Measurements from ENCODE around the gene DENND1B.
"Not testable (repeated sequence)": the region's sequence is repeated elsewhere in the genome, so short reads cannot be mapped to it uniquely, and the experiment has no call there.

Gene DENND1B

DNA sequence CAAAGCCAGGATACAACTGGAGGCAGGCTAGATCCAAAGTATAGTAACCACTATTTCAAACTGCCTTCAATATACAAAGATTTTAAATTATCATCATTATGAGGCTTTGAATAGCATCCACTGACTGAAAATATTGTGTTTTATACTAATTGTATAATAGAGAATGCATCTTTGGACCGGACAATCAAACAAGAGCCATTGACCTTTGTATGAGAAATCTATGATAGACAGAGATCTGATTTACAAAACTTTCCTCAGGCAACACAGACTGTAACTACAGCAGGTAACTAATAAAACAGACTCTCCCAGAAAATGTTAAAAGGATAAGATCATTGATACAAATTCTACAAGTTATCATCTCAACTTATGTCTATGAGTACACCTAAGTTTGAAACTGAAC is 152.9 kb downstream of the DENND1B start:
- DNase-seq (ENCODE audit: low spot score): no peak

DNA sequence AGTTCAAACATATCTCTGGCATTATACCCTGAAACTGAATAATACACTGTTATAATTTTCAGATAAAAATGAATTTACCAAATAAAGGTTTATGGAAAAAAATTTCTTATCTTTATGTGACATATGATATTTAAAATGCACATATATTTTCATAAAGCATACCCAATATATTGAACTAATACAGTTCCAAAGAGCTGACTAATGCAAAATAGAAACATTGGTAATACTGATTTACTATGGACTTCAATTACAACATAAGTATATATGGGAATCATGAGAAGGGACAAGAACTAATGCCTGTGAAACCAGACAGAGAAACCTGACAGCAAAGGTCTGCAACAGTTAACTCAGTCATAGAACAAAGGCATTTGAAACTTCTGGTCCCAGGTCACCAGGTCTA is 153.5 kb downstream of the DENND1B start:
- DNase-seq (ENCODE audit: low spot score): no peak

DNA sequence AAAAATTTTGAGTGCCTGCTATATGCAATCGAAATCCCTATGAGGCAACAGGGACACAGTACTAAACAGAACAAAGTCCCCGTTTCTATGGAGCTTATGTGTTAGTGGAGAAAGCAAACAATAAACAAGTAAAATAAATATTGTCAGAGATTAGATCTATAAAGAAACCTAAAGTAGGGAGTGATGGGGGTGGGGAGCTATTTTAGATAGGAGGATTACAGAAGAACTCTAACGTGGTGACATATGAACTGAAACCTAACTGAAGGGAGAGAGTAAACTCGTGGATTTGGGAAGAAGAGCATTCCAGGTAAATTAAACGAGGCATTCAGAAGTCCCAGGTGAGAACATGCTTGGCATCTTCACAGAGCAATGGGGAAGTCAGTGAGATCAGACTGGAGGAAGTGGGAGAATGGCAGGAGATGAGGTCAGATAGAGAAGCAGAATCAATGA is 154.5 kb downstream of the DENND1B start:
- DNase-seq (ENCODE audit: low spot score): no peak

DNA sequence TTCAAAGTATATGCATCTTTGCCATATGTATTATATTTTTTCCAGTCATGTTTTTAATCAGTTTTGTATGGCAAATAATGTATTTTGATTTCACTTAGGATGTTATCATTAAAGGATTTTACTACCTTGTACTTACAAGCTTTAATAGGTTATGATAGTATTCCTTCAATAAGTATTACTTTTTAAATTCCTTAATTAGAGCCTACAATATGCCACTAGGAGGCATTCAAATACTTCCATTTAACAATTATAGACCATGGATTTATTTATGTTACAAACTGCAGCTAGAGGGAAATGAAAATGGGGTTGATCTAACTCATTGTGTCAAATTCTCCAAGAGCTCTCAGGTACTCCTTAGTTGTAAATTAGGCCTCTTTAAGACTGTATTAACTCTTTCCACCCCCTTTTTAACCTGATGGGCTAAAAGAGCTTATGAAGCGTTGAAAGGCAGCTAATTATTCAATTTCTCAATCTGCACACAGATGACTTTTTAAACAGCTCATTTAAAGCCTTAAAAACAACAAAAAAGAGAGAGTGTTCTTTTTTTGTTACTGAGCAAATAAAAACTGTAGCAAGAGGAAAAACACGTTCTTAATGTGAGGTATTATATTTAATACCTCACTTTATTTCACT is 156.2 kb downstream of the DENND1B start:
- peak; percentile 14 for DNase-seq (ENCODE audit: low spot score)

DNA sequence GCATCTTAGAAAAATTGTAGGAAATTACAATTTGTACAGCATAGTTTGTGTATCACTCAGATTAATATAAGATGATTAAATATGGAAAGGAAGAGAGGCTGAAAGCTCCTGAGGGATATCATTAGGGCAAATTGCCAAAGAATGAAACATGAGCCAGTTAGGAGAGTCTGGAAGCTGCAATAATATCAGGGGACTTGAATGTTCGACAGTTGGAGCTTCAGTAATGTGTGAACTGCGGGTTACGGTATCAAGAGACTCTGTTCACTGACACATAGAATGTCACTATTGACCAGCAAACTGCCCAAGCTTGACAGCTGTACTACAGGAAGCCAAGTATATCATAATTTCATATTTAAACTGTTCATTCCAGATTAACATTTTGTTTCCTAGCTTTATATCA is 157.2 kb downstream of the DENND1B start:
- DNase-seq (ENCODE audit: low spot score): peak; percentile 10

DNA sequence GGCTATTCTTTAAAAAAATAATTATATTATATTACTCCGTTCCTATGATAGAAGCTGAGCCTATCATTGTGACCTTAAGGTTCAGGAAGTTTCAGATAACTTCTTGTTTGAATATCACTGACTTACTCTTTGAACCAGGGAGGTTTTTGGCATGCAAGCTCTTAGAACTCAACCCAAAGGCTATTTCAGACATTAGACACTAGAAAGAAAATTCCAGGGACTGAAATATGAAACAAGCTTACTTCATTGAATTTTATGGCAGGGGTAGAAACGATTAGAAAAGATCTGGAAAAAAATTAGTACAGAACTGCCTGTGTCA is 159.6 kb downstream of the DENND1B start:
- DNase-seq (ENCODE audit: low spot score): no peak

DNA sequence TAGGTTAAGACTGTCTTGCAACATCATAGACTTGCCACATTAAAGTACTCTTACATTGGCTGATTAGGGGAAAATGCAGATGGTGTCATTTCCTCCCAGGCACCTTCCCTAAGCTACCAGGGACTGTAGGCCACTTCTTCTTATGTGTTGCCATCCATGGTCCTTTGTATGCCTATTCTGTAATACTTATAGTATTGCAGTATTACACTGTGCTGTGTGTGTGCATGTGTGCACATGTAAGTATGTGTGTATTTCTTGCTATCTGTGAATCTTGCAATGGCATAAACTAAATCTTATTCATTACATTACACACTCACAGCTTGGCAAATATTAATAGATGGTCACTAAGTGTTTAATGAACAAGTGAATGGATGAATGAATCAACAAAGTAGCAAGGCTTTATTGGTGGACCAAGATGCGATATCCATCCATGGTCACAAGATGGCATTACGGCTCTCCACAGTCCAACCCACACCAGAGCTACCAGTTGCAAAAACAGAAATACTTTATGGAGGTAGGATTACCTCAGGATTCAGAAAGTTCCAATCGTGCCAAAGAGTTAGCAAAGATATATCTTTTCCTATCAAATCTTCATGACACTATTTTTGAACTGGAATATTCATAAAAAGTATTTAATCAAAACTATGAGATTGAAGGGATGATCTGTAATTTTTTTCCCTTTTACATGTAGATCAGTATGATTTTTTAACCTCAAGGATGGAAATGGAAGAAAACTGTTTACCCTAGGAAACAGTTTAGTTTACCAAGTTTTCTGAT is 160.2 kb downstream of the DENND1B start:
- DNase-seq (ENCODE audit: low spot score): peak; percentile 22

DNA sequence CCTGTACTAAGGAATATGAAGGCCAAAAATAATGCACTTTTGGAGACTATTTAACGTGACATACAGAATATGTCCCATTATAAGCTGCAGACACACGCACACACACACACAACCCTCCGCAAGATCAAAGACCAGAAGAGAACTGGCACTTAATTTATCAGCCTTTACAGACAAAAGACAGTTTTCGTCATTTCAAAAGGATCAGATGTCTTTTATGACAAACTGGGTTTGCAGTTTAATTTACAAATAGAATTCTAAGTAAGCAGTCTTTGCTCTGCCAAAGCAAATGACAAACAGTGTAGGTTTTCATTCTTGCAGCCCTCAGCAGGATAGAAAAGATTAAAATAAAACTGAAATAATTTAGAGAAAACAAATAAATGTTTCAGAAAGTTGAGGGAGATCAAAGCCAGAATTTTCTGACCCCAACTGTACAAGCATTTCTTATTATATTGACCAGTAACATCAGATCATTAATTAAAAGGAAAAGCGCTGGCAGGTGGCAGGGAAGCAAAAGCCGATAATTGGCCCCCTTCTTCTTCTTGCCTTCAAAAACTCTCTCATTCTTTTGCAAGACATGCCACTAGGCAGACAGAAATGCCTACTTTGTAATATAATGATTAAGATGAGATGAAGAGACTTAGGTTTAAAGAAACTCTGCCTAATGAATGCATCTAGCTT is 169.0 kb downstream of the DENND1B start:
- DNase-seq (ENCODE audit: low spot score): no peak

DNA sequence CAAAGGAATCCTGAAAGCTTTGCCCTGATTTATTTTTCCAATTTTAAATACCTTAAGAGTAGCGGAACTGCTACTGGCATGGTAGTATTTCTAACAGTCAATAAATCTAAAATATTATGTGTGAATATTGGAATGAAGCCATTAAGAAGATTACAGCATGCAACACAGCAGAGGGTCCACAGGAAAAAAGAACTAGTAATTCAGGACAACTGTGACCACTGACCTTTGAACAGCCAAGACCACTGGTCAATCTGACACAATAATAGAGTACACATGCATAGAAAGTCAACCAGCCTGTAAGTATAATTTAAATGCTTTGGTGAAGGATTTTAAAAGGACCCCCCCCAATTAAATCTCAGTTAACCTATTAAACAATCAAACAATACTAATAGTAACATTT is 171.0 kb downstream of the DENND1B start:
- DNase-seq (ENCODE audit: low spot score): no peak

- DNase-seq (ENCODE audit: low spot score): no peak
Measured at GRCh38 chr1:197600751-197601150, 174.5 kb downstream of the DENND1B start.

GRCh38 chr1:197599789-197600188 is 175.5 kb downstream of the DENND1B start:
- DNase-seq (ENCODE audit: low spot score): no peak

- no peak for DNase-seq (ENCODE audit: low spot score)
Measured at GRCh38 chr1:197598935-197599334, 176.3 kb downstream of the DENND1B start.

DNA sequence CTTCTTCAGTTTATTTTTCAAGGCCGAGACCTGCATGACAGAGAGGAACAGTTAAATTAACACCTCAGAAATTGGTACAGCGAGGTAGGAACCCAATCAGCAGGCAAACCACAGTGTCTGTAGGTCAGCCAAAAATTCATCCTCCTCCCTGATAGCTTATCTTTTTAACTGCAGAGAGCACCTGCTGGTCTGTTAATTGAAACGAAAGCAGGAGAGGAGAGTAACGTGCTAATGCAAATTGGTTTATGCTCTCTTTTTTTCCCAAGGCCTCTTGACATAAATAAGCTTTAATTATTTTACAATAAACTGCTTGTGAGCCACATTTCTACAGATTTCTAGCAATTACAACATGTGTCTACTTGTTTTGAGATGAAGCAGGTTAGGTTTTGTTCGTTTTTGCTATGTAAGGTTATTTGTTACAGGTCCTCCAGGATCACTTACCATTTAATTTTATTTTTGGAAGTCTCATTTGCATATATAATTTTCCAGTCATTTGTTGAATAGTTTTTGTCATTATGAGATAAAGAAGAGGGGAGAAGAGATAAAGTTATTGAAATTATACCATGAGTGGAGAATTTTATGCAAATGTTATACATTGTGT is 179.9 kb downstream of the DENND1B start:
- DNase-seq (ENCODE audit: low spot score): no peak

DNA sequence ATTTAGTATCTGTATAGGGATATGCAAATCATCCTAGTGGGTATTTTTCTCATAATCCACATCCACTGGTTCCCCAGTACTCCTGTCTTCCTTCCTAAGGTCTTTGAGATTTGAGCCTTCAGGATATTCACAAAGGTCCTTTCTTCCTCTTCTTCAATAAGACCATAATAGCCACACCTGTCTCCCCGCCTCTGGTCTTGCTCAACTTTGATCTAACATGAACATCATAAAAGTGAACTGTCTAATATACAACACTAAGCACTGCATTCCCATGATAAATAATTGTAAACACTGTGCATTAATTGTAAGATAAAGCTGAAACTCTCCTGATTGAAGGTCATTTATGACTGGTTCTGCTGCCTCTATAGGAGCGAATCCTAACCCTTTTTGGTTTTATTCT is 184.6 kb downstream of the DENND1B start:
- no peak for DNase-seq (ENCODE audit: low spot score)

GRCh38 chr1:197585809-197586208 is 189.5 kb downstream of the DENND1B start:
- no peak for DNase-seq (ENCODE audit: low spot score)

- no peak for DNase-seq (ENCODE audit: low spot score)
Measured at GRCh38 chr1:197577580-197577979, 197.7 kb downstream of the DENND1B start.

GRCh38 chr1:197575531-197575930 is 199.7 kb downstream of the DENND1B start:
- not testable (repeated sequence) for DNase-seq (ENCODE audit: low spot score)

DNA sequence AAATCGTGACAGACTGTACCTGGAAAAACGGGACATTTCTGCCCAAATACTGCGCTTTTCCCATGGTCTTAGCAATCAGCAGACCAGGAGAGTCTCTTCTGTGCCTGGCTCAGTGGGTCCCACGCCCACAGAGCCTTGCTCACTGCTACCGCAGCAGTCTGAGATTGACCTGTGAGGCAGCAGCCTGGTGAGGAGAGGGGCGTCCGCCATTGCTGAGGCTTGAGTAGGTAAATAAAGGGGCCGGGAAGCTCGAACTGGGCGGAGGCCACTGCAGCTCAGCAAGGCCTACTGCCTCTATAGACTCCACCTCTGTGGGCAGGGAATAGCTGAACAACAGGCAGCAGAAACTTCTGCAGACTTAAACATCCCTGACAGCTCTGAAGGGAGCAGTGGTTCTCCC is 203.1 kb downstream of the DENND1B start:
- DNase-seq (ENCODE audit: low spot score): no peak

DNA sequence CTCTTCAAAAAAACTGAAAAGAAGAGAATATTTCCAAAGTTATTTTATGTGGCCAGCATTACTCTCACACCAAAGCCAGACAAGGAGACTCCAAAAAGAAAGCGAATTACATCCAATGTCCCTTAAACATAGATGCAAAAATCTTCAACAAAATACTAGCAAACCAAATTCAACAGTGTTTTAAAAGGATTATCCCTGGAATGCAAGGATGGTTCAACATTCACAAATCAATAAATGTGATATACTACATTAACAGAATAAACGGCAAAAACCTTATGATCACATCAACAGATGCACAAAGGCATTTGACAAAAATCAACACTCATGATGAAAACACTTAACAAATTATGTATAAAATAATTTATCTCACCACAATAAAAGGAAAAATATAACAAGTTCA is 207.8 kb downstream of the DENND1B start:
- no peak for DNase-seq (ENCODE audit: low spot score)

DNA sequence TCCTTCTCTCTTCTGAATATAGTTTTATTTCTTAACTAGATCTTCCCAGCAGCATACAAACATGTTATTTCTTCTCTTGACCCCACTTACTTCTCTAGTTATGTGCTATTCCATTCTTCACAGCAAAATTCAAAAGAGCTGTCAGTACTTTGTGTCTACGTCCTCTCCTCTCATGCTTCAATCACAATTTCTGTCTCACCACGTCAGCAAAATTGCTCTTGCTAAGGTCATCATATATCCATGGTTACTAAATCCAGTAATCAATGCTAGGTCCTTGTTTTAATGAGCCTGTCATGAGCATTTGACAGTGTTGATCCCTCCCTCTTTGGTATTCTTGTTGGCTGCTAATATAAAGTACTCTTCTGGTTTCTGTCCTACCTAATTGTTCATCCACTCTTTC is 214.2 kb downstream of the DENND1B start:
- no peak for DNase-seq (ENCODE audit: low spot score)

DNA sequence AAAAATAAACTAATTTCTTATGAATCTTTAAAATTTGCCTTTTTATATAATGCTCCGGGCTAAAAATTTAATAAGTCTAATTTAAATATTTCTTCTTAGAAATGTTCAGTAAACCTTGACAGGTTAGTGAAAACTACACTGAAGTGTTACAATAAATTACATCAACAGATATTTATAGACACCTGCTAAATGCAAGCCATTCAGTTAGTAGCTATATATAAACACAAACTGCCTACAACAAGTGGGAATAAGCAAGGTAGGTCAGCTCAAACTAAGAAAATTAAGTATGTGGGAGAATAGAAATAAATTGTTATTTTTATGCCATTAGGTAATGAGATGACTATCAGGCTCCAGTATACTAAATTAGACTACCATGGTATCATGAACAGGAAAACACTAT is 215.6 kb downstream of the DENND1B start:
- DNase-seq (ENCODE audit: low spot score): no peak

DNA sequence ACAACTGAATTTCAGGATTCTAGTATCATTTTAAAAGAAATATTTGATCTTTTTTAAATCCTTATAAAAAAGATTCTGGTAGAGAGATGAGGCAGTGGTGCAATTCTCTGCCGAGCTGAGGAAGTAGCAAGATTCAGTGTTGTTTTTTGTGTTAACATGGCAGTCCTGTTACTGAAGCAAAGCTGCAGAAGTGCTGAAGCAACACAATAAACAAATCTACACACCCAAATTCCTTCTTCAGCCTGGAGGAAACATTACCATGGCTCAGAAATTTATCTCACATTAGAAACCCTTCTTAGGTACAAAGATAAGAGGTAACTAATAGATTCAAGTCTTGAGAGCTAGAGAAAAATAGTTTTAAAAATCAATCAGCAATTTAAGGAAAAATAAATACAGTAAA is 216.0 kb downstream of the DENND1B start:
- DNase-seq (ENCODE audit: low spot score): no peak

- DNase-seq (ENCODE audit: low spot score): peak; percentile 35
Measured at GRCh38 chr1:197557302-197557701, 218.0 kb downstream of the DENND1B start.
